Tibial nerve (tissue), 4 donors: Measurements from ENCODE around the gene MLLT1.

Source experiments
- EP300 ChIP-seq, 2 donors: sonication (generic); formaldehyde crosslinking; IDR thresholded peaks; one replicate each; pipeline ENCODE4 v1.6.1; 2017; ENCODE audit warnings: antibody characterized with exemption in 2 of 2, mild to moderate bottlenecking in 1 of 2
- POLR2A ChIP-seq, 2 donors: fragments of 450-650 bp; IDR thresholded peaks; one replicate each; pipeline ENCODE4 v1.6.1; 2017; ENCODE audit warnings: antibody characterized with exemption in 2 of 2, mild to moderate bottlenecking in 2 of 2, moderate library complexity in 2 of 2
- TF ChIP-seq, protein P1 (sequence below), 5 experiments: fragments of 200-600 bp in 3 of 5; fragments of 450-650 bp in 2 of 5; sonication (generic) in 3 of 5; IDR thresholded peaks; one replicate each; pipeline ENCODE4 v1.5.1; 2016 to 2019; ENCODE audit warnings: antibody characterized with exemption in 5 of 5, mild to moderate bottlenecking in 3 of 5, moderate library complexity in 2 of 5

GRCh38 chr19:6216996-6217751 lies 62.6 kb downstream of the MLLT1 start:
- TF ChIP-seq, protein P1, sequence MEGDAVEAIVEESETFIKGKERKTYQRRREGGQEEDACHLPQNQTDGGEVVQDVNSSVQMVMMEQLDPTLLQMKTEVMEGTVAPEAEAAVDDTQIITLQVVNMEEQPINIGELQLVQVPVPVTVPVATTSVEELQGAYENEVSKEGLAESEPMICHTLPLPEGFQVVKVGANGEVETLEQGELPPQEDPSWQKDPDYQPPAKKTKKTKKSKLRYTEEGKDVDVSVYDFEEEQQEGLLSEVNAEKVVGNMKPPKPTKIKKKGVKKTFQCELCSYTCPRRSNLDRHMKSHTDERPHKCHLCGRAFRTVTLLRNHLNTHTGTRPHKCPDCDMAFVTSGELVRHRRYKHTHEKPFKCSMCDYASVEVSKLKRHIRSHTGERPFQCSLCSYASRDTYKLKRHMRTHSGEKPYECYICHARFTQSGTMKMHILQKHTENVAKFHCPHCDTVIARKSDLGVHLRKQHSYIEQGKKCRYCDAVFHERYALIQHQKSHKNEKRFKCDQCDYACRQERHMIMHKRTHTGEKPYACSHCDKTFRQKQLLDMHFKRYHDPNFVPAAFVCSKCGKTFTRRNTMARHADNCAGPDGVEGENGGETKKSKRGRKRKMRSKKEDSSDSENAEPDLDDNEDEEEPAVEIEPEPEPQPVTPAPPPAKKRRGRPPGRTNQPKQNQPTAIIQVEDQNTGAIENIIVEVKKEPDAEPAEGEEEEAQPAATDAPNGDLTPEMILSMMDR (IDR thresholded peaks at IDR 0.05), result no peak
- TF ChIP-seq EP300 (IDR thresholded peaks at IDR 0.05) (no peak), POLR2A (IDR thresholded peaks at IDR 0.05) (no peak)
